ENCODE data around the gene SLC13A5.

DNA sequence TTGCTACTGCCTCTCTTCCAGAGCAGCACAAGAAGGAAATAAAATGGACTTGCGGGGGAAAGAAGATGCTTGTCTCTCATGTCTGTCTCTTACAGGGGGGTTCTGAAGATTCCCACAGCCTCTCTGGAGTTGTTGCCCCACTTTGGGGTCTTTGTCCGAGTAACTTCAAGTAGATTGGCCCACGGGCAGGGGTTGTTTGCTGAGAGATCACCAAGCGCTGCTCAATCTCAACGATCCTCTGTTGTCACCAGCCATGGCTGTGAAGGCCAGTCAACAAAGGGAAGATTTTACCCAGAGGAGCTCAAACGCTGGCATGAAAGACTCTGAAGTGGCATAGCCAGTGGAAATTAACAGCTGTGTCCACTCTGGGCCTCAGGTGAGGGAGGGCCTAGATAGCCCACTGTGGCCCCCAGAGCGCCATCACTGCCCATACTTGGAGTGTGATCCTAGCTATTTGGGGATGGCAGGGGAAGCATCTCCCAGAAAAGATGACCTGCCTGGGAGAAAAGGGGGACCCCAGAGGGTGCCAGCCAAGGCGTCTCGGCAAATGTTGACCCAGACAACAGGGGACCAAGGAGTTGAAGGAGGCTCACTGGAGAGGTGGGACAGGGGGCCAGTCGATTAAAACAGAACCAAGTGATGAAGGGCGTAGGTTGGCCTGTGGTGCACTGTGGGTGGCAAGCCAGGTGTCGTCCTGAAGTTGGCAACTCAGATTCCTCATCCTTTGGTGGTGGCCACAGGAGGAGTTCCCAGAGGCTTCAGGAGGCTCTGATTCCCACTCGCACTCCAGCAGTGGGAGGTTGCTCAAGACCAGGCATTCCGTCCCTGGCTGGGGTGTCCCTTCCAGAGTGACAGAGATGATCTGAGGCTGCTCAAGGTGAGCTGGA is 28.0 kb downstream of the SLC13A5 start:
- TF ChIP-seq, protein P1, sequence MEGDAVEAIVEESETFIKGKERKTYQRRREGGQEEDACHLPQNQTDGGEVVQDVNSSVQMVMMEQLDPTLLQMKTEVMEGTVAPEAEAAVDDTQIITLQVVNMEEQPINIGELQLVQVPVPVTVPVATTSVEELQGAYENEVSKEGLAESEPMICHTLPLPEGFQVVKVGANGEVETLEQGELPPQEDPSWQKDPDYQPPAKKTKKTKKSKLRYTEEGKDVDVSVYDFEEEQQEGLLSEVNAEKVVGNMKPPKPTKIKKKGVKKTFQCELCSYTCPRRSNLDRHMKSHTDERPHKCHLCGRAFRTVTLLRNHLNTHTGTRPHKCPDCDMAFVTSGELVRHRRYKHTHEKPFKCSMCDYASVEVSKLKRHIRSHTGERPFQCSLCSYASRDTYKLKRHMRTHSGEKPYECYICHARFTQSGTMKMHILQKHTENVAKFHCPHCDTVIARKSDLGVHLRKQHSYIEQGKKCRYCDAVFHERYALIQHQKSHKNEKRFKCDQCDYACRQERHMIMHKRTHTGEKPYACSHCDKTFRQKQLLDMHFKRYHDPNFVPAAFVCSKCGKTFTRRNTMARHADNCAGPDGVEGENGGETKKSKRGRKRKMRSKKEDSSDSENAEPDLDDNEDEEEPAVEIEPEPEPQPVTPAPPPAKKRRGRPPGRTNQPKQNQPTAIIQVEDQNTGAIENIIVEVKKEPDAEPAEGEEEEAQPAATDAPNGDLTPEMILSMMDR (IDR thresholded peaks at IDR 0.05), result no peak
- TF ChIP-seq POLR2A (IDR thresholded peaks at IDR 0.05; ENCODE audit: low read depth) (no peak), EP300 (IDR thresholded peaks at IDR 0.05) (no peak)

Data from esophagus muscularis mucosa (tissue), 4 donors.